HFF-Myc (cell line): ENCODE results near the gene NDUFAB1.

Source experiments
- DNase-seq: peaks from one replicate; pipeline ENCODE4 v3.0.0-alpha.2; 2011; ENCODE audit warnings: low read depth; ENCODE audit errors: extremely low read depth
- H3K4me3 ChIP-seq: replicated peaks from 2 replicates; pipeline ENCODE4 v1.5.1; 2011; ENCODE audit warnings: low read depth, mild to moderate bottlenecking, control low read depth, low read length
- TF ChIP-seq, protein P1 (sequence below): IDR thresholded peaks from 2 replicates; pipeline ENCODE4 v1.5.1; 2012; ENCODE audit warnings: mild to moderate bottlenecking, low read depth, low read length, control low read depth; ENCODE audit errors: missing control alignments

NDUFAB1 gene

DNA sequence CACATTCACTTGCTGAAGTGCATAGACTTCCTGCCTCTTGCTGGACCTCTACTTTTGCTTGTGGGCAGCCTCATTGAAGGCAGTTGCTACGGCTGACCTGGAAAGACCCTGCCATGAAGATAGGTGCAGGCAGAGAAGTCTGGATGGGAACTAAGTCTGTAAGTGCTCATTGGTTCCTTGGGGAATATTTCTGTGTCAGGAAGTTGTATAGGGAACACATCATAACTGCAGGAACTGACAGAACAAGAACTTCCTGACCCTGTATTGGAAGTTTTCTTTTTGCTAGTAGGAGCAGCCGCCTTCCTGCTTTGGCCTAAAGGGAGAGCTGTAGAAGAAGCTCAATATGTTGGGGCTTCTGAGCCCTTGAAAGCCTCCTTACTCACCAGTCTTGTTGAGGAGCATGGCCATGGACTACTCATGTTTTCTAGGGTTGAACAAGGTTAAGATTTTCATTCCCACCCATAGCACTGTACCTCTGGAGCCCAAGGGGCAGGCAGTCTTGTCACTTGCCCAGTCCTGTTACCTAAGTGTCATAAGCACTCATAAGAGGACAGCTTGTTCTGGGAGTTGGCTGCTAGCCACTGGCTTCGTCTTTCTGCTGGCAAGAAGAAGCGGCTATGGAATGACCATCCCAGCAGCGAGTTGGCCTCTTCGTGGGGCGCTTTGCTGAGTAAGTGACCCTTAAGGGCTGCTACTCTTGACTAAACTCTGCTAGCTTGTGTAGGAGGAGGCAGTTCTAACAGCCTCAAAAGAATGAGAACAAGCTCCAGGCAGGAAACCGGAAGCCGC lies 31.3 kb downstream of the NDUFAB1 start:
- TF ChIP-seq, protein P1, sequence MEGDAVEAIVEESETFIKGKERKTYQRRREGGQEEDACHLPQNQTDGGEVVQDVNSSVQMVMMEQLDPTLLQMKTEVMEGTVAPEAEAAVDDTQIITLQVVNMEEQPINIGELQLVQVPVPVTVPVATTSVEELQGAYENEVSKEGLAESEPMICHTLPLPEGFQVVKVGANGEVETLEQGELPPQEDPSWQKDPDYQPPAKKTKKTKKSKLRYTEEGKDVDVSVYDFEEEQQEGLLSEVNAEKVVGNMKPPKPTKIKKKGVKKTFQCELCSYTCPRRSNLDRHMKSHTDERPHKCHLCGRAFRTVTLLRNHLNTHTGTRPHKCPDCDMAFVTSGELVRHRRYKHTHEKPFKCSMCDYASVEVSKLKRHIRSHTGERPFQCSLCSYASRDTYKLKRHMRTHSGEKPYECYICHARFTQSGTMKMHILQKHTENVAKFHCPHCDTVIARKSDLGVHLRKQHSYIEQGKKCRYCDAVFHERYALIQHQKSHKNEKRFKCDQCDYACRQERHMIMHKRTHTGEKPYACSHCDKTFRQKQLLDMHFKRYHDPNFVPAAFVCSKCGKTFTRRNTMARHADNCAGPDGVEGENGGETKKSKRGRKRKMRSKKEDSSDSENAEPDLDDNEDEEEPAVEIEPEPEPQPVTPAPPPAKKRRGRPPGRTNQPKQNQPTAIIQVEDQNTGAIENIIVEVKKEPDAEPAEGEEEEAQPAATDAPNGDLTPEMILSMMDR, result no peak
- no peak for DNase-seq

DNA sequence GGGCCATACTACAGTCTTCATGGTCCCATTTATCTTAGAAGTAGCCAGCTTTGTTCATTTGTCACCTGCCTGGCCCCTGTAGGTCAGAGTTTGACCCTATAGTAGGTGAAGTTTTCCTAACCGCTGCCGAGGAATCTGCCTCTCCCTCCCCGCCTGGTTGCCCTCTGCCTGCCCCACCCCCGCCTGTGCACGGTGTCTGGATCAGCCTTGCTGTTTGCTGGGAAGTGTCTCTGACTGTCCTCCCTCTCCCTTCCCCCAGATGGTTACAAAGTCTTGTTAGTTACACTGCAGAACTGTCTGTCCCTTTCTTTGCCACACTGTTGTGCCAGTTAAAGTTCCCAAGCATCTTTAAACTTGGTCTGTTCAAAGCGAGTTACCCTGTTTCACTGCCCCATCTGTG lies 32.9 kb downstream of the NDUFAB1 start:
- TF ChIP-seq, protein P1, result no peak
- no peak overlapping the region for H3K4me3 ChIP-seq
- DNase-seq, result no peak

More for the DNA sequence above, 31.3 kb downstream of the NDUFAB1 start:
- no peak overlapping the region for H3K4me3 ChIP-seq

DNA sequence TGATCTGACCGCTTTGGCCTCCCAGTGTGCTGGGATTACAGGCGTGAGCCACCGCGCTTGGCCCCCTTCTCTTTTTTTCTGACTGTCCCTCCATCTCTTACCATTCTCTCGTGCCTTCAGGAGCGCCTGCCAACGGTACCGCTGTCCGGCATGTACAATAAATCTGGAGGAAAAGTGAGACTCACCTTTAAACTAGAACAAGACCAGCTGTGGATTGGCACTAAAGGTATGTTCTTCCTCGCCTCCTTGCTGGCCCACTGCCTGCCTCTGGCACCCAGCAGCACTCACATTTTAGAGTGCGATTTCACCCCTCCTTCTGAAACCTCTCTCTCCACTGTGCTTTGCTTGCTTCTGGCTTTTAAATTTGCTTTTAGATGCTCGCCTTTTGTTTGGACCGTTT lies 33.6 kb downstream of the NDUFAB1 start:
- H3K4me3 ChIP-seq, result no peak overlapping the region
- DNase-seq, result no peak
- TF ChIP-seq, protein P1, result no peak

DNA sequence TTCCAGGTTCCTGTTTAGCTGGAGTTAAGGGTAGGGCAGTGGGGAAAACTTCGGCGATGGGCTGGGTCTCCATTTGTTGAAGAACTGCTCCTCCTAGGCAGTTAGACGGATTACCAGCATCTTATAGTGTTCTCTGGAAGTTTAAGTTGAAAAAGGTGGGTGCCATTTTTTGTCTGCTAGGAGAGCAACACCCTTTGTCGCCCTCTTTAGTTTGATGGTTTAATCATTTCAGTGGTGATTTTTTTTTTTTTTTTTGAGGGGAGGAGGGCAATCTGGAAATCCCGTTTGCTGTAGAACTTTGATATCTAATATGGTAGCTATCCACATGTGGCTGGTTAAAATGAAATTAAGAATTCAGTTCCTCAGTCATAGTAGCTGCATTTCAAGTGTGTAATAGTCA lies 34.5 kb downstream of the NDUFAB1 start:
- DNase-seq, result no peak
- TF ChIP-seq, protein P1, result no peak

DNA sequence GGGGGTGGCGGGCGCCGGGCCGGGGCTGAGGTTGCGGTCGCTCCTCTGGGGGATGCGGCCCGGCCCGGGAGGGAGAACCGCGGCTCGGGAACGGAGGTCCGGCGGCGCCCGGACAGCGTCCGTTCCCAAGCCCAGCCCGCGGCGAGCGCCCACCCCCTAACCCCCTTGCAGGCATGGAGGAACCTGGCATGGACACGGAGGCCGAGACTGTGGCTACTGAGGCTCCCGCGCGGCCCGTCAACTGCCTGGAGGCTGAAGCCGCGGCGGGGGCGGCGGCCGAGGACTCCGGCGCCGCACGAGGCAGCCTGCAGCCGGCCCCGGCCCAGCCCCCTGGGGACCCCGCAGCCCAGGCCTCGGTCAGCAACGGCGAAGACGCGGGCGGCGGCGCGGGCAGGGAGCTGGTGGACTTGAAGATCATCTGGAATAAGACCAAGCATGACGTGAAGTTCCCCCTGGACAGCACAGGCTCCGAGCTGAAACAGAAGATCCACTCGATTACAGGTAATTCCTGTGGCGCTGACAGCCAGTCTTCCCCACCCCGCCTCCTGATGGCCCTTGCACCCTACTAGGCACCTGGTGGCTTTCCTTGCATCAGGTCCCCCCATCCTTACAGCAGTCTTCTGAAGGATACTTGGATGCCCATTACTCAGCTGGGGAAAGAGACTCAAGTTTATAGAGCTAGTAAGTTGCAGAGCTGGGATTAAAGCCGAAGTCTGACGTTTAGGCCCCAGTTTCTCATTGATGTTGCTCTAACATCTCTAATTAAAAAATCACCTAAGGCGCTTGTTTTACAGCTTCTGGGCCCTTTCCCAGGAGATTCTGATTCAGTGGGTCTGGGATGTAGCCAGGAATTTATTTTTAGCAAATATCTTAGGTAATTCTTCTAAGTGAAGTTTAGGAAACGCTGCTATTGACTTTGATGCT lies 38.1 kb downstream of the NDUFAB1 start:
- peak overlapping the region; percentile 73 for H3K4me3 ChIP-seq
- no peak for DNase-seq
- TF ChIP-seq, protein P1, result no peak

More for the DNA sequence above, 34.5 kb downstream of the NDUFAB1 start:
- no peak overlapping the region for H3K4me3 ChIP-seq

DNA sequence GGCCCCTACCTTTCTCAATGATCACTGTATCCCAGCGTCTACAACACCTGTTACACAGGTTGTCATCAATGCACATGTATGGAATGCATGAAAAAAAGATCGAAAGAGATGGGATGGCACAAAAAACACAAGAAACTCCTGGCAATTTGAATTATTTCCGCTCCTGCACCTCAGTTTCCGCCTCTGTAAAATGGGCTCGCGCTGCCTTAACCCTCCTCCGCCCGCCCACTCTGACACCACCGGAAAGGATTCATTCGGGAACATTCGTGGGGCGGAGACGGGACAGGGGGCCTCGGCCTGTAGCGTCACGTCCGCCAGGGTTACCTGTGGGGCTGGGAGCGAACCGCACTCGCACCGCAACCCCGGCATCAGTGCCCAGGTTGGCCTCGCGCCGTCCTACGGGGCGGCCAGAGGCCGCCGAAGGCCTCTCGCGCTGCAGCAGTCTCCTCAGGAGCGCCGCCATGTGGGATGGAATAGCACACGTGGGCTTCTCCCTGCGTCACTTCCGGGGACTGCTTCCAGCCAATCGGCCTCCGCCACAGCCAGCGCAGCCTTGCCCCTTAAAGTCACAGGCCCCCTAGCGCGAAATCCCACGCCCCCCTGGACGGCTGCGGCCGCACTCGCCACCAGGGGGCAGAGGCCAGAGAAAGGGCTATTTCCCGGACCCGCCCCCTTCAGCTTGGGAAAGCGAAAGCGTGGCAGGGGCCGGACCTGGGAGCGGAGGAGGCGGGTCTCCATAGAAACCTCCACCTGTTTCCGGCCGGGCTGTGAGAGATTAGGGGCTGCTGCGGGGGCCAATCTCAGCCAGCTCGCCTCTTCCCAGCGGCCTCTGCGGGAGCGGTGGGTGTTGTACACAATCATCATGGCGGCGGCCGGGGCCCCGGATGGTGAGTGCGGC lies 39.0 kb downstream of the NDUFAB1 start, which contains the start of the genes EARS2 and UBFD1:
Gene EARS2 (minus strand): TSS at position 470 of the 898 bp plus-strand sequence. CDS start 7 bp downstream, at position 463.
Gene UBFD1 (plus strand): TSS at position 847 of the 898 bp plus-strand sequence. CDS start 16 bp downstream, at position 863.
- peak within 1 kb of the TSS; percentile 73 for H3K4me3 ChIP-seq
- DNase-seq, result peak; percentile 93
- TF ChIP-seq, protein P1, result peak; percentile 91
